HG03066 (cell line): ENCODE measurements around the gene PLPPR2.
"Not testable (repeated sequence)": the region's sequence is repeated elsewhere in the genome, so short reads cannot be mapped to it uniquely, and the experiment has no call there.

Experiments
- ATAC-seq: cut with Tn5 transposase; IDR thresholded peaks from one replicate; pipeline ENCODE4 v1.9.1; 2021; ENCODE audit warnings: low read depth; ENCODE audit not compliant: unreplicated experiment

The PLPPR2 gene

DNA sequence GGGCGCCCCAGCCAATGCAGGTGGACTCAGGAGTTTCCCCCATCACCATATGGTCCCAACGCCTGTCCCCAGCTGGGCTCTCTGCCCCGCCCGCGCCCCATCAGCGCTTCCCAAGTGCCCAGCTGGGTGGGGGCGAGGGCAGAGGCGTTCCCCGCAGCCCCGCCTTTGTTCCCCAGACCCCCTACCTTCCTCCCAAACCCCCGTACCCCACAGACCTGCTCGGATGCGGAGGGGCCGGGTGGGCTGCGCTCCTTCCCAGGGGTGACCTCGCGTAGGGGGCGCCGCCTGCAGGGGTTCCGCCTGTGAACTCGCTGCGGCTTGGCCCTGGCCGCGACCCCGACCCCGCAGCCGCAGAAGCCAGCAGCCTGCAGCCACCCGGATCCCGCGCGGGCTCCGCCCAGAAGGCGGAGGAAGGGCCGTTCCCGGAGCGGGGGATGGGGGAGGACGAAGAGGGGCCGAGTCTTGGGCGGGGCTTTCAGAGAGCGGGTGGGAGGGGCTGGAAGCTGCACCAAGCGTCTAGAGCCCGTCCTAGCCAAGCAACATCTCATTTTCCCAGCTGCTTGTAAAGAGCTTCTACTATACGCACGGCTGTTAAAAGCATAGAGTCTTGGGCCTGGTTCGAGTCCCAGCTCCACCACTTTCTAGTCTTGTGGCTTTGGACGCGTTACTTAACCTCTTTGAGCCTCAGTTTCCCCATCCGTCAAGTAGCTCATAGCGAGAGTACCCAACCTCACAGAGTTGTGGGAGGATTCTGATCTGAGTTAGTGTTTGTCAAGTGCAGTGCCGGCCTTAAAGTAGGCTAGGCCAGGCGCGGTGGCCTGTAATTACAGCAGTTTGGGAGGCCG lies 15.8 kb upstream of the PLPPR2 start, which contains the start of gene RAB3D:
Gene RAB3D, minus strand, starts transcription at position 404 of the 845 bp plus-strand sequence. CDS start 2,258 bp downstream, outside the sequence.
- ATAC-seq: no peak

- ATAC-seq: not testable (repeated sequence)
Measured at GRCh38 chr19:11340099-11340467, 15.1 kb upstream of the PLPPR2 start.

DNA sequence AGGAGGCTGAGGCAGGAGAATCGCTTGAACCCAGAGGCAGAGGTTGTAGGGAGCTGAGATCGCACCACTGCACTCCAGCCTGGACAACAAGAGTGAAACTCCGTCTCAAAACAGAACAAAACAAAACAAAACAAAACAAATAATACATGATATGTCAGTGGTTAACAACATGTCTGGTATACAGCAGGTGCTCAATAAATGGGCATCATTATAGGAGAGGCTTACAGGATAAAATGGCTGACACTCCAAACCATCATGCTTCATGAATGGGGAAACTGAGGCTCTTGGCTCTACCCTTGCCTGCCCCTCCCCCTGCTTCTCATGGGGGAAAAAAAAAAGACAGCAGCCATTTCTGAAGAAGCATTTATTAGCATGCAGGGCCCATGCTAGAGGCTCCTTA lies 12.8 kb upstream of the PLPPR2 start:
- ATAC-seq: no peak

- ATAC-seq: no peak
Measured at GRCh38 chr19:11345122-11345803, 10.0 kb upstream of the PLPPR2 start.

DNA sequence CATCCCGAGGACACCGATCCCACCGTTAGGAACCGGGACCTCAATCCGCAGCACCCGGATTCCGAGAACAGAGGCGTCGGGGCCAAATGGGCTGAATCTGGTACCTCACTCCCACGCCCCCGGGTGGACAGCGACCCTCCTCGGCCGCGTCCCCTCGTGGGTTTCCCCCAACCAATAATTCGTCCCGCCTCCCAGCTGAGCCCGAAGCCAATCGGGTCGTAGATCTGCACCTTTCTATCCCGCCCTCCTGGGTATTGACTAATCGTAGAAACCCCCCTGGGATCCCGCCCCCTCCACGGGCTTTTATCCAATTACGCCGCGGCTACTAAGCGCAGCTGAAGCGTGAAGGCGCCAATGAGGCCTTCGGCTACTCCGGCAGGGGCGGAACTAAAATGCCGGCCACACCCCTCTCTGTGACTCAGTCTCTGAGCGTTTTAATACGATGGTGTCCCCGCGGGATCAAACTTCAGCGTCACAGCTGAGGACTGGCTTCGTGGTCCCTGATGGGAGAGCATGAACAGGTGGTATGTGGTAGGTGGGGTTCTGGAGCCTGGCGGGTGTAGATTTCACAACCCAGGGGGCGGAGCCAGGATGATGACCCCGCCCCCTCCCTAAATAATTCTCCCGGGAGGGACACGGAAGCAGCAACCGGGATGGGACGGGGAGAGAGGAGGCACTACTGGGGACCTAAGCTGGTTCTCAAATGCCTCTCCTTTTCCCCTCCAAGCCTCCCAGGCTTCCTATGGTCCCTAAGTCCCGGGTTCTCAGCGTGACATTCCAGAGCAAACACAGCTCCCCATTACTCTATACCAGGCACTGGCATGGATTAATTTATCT lies 8.9 kb upstream of the PLPPR2 start, which contains the start of the genes CCDC159 and TMEM205:
Gene CCDC159, plus strand, starts transcription at position 416 of the 837 bp plus-strand sequence. Its CDS starts 88 bp downstream, at position 504.
Gene TMEM205, minus strand, starts transcription at position 165 of the 837 bp plus-strand sequence. CDS start 649 bp downstream, outside the sequence.
- peak; percentile 90 for ATAC-seq

DNA sequence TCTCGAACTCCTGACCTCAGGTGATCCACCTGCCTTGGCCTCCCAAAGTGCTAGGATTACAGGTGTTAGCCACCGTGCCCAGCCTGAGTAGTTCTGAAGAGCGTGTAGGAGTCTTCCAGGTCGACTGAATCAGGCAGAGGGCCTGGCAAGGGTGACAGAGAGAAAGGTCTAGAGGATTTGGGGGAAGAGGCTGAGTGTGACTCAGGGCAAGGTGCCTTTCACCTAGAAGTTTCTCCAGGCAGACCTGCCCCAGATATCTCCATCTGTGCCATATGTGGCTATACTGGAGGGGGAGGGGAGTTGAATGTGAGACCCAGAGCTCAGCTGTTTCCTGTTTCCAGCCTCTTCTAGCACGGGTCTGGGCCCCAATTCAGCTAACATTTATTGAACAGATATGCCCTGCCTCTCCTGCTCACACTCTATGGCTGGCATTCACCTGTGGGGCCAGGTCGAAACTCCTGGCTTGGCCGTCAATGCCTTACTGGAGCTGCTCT lies 7.6 kb upstream of the PLPPR2 start:
- no peak for ATAC-seq

GRCh38 chr19:11349171-11349570 lies 6.1 kb upstream of the PLPPR2 start:
- ATAC-seq: no peak

GRCh38 chr19:11354102-11354501 lies 1.1 kb upstream of the PLPPR2 start:
- not testable (repeated sequence) for ATAC-seq

- no peak for ATAC-seq
Measured at GRCh38 chr19:11356074-11356397, 804 bp downstream of the PLPPR2 start.

GRCh38 chr19:11356676-11357550 lies 1.7 kb downstream of the PLPPR2 start:
- no peak for ATAC-seq

GRCh38 chr19:11359421-11359820 lies 4.2 kb downstream of the PLPPR2 start:
- ATAC-seq: no peak

DNA sequence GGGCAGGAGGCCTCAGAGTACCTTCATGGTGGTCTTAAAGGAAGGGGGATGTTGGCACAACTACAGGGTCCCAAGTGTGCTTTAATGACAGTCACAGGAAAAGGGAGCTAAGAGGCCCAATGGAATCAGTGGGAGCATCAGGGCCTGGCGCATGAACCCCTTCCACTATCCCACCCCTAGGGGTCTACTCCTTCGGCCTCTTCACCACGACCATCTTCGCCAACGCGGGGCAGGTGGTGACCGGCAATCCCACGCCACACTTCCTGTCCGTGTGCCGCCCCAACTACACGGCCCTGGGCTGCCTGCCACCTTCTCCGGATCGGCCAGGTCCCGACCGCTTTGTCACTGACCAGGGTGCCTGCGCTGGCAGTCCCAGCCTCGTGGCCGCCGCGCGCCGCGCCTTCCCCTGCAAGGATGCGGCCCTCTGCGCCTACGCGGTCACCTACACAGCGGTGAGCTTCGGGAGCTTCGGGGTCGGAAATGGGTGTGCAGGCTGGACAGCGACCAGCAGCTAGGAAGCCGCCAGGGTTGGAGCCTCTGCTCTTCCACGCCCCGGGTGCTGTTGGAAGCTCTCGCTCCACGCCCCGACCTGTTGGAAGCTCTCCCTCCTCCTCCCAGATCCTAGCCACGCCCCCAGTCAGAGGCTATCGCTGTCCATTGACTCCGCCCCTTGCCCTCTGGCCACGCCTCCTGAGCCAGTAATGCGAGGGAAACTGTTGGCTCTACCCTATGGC lies 6.0 kb downstream of the PLPPR2 start:
- no peak for ATAC-seq

- no peak for ATAC-seq
Measured at GRCh38 chr19:11361771-11362731, 6.8 kb downstream of the PLPPR2 start.

GRCh38 chr19:11363881-11364280 lies 8.6 kb downstream of the PLPPR2 start:
- no peak for ATAC-seq

DNA sequence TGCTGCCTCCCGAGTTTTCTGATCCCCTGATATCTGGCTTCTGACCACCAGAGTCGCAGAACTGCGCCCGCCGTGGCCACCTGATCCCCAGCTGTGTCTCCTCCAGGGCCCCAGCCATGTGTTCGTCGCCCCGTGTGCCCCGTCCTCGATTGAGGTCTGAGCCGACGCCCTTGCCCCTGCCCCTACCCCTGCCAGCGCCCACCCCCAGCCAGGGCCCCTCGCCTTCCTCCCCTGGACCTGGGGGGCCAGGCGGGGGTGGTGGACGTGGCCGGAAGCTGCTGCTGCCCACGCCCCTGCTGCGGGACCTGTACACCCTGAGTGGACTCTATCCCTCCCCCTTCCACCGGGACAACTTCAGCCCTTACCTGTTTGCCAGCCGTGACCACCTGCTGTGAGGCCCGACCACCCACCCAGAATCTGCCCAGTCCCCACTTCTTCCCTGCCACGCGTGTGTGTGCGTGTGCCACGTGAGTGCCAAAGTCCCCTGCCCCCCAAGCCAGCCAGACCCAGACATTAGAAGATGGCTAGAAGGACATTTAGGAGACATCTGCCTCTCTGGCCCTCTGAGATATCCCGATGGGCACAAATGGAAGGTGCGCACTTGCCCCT lies 9.2 kb downstream of the PLPPR2 start:
- ATAC-seq: no peak

GRCh38 chr19:11364935-11365334 lies 9.7 kb downstream of the PLPPR2 start:
- ATAC-seq: no peak

GRCh38 chr19:11365557-11366117 lies 10.4 kb downstream of the PLPPR2 start:
- no peak for ATAC-seq
